HFF-Myc (cell line): ENCODE results near the gene PPOX.

Experiments
- DNase-seq: peaks from one replicate; pipeline ENCODE4 v3.0.0-alpha.2; 2011; ENCODE audit warnings: low read depth; ENCODE audit errors: extremely low read depth
- H3K4me3 ChIP-seq: replicated peaks from 2 replicates; pipeline ENCODE4 v1.5.1; 2011; ENCODE audit warnings: low read depth, mild to moderate bottlenecking, control low read depth, low read length
- CTCF ChIP-seq: IDR thresholded peaks from 2 replicates; pipeline ENCODE4 v1.5.1; 2012; ENCODE audit warnings: mild to moderate bottlenecking, low read depth, low read length, control low read depth; ENCODE audit errors: missing control alignments

PPOX gene

DNA sequence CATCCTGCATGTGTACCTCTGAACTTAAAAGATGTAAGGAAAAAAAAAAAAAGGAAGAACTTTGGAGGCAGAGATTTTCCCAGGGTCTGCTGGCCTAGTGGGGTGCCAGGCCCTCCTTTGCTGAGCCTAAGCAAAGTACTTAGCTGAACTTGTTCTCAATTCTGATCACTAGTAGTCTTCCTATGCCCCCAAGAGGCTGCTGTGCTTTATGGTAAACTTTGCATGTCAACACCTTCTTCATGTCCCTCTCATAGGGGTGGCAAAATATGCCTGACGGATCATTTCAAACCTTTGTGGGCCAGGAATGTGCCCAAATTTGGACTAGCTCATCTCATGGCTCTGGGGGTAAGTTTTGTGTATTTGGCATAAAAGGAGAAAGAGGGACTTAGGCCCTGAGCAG, 8.4 kb upstream of the PPOX start:
- H3K4me3 ChIP-seq = no peak overlapping the region
- TF ChIP-seq CTCF = no peak
- no peak for DNase-seq

- no peak for DNase-seq
- TF ChIP-seq CTCF = no peak
- peak overlapping the region; percentile 85 for H3K4me3 ChIP-seq
These were observed 7.8 kb upstream of the PPOX start for GRCh38 chr1:161158316-161159010.

- DNase-seq = peak; percentile 63
- TF ChIP-seq CTCF = peak; percentile 18
- peak within 1 kb of the TSS; percentile 85 for H3K4me3 ChIP-seq
These were observed 6.9 kb upstream of the PPOX start, which contains the start of gene USP21 for GRCh38 chr1:161159087-161159912. Gene USP21, plus strand, starts transcription at chr1:161159500. Its CDS starts 1,141 bp downstream, at chr1:161160641.

- DNase-seq = no peak
- peak overlapping the region; percentile 85 for H3K4me3 ChIP-seq
- TF ChIP-seq CTCF = no peak
These were observed 6.3 kb upstream of the PPOX start for GRCh38 chr1:161159913-161160243.

GRCh38 chr1:161160671-161161145, 5.5 kb upstream of the PPOX start:
- DNase-seq = no peak
- H3K4me3 ChIP-seq = no peak overlapping the region
- no peak for TF ChIP-seq CTCF

GRCh38 chr1:161161652-161162051, 4.6 kb upstream of the PPOX start:
- TF ChIP-seq CTCF = no peak
- no peak for DNase-seq
- H3K4me3 ChIP-seq = no peak overlapping the region
